Left kidney (tissue), 2 donors: ENCODE results near the gene TNS1. TPM values are rescaled to one million over a fixed set of nuclear protein-coding genes. Genes with fewer than 3 reads are reported as not detected.

Experiments used
- DNase-seq: peaks from one replicate; pipeline ENCODE4 v3.0.0-alpha.2; 2013
- polyA plus RNA-seq: library from polyadenylated mRNA; unstranded; fragments of 120-200 nt; gene quantifications from one replicate; pipeline ENCODE4 v1.2.1, GENCODE V29; 2013; ENCODE audit not compliant: insufficient read length

The TNS1 gene
- polyA plus RNA-seq, 1 donor, result 64.9 TPM

DNA sequence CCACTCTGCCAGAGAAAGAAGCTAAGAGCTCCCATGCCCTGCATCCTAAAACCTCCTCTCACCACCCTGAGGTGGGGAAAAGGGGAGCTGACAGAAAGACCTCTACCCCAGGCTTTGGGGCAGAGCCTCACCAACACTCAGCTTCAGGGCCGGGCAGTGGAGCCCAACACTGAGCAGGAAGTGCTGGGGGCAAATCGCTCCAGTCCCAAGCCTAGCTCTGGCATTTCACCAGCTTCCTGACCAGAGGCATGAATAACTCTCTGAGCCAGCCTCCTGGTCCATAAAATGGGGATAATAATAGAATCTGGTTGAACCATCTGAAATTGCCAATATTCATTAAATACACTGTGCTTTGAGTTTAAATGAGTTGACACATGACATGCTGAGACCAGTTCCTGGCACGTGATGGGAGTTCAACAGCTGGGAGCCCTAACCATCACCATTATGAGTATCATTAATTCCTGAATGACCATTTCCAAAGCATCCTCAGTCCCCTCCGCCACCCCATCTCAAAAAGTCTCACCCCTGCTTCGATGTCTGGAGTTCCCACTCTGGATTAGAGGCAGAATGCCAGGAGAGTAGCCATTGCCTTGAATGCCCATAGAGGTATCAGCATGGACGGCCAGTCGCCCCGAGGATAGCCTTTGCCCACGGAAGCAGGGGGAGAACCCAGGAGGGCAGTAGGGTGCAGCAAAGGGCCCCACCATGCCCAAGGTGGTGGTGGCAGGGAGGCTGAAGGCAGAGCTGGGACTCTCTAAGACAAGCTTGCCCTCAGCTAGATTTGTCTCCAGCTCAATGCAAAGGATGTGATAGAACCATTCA is 153.4 kb downstream of the TNS1 start:
- DNase-seq, result no peak

DNA sequence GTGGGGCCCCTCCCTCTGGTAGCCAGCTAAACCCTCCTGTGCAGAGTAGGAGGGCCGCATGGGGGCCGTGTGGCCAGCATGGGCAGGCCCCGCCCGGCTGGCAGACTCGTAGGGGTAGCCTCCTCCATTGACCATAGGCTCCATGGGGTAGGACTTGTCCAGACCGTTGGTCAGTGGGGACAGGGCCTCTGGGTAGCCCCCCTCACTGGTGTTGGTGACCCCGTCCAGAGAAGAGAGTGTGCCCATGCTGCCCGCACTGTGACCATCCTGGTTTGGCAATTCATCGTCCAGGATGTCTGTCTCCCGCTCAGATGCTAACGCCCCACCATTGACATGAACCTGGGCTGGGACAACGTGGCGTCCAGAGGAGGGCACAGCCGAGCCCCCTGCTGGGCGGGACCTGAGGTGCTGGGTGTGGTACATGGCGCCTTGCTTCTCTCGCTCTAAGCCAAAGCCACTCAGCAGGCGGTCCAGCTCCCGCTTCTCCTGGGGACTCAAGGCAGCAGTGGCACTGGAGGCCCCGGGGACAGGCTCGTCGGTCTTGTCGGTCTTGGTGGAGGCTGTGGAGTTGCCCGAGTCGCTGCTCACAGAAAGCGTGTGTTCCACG is 154.3 kb downstream of the TNS1 start:
- DNase-seq, result no peak

DNA sequence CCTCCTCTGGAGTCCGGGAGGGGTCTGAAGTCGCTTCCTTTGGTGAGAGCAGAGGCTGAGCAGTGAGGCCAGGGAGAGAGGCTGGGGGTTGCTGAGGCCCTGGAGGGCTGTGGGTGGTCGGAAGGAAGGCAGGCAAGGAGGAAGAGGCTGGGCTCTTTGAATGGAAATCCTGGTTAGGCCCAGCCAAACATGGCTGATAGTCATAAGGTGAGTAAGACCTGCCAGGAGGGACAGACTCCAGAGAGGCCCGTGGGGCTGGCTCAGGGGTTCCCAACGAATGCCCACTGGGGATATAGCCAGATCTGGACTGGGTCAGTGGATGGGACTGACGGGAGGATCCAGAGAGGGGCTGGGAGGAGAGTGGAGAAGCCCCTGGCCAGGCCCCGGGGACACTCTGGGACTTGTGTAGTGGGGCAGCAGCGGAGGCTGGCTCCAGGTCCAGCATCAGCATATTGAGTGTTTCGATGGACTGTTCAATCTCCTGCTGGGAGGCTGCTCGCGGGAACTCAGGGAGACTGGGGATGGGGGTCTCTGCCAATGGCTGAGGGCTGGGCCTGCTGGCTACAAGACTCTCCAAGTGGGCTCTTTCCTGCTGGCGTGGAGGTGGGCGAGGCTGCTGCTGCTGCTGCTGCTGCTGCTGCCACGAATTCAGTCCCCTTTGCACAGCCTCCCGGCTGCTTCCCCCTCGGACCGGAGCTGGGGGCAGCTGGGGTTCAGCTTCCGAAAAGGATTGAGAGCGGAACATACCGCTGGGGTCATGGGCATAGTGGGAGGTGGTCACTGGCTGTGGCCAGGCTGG is 155.0 kb downstream of the TNS1 start:
- no peak for DNase-seq

DNA sequence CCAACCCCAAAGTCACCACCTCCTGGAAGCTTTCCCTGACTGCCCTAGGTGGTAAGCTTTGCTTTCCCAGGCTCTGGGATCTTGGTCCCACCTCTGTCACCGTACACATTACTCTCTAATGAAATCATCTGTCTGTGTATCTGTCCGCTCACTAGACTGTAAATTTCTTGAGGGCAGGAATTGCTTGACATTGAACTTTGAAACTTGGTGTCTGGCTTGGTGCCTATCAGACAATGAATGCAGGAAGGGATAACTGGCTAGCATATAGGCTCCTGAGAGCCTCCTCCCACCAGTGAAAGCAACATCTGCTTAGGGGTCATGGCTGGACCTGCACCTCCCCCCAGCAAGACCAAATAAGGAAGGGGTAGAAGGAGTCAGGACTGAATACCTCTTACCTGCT is 155.7 kb downstream of the TNS1 start:
- DNase-seq, result no peak

DNA sequence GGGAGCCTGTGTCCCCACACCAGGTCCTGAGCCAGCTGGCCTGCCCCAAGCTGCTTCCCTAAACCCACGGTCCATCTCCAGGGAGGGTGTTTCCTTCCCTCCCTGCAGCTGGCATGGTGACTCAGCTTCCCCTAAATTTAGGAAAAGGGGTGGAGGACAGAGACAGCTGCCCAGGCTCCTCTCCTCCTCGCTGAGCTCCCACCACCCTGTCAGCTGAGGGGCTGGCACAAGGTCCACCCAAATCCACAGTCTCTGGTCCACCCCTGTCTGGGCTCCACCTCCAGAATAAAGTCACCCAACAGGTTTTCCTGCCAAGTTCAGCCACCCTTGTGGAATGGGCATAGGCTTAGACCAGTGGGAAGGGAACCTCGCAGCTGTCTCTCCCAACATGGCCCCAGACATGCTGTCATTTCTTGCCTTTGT is 156.5 kb downstream of the TNS1 start:
- DNase-seq, result no peak

DNA sequence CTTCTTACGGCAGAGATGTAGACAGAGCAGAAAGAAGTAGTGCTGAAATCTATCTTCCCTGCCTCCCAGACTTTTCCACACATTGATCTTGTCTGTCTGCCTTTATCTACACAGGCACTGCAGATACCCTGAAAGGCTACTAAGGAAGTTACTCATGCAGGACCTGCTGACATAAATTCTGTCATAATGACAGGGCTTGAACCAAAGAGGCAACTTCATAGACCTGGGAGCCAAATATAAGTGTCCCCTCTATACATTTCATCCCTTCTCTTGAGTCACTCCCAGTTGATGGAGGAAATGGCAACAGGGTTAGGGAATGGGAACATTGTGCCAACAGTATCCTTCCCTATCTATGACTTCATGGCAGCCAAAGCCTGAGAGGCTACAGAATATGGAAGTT is 157.5 kb downstream of the TNS1 start:
- DNase-seq, result no peak

DNA sequence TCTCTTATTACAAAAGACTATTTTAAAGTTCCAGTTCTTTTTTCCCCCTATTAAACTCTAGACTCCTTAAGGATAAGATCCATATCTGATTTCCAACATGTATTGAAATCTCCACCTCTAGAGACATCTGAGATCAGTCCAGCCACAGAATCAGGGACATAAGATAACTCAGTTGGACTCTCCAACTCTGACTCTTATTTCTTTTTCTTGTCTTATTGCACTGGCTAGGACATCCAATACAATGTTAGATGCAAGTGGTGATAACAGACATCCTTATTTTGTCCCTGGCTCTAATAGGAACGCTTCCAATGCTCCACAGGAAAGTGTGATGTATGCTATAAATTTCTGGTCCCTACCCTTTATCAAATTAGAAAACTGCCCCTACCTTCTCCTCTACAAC is 158.1 kb downstream of the TNS1 start:
- no peak for DNase-seq

DNA sequence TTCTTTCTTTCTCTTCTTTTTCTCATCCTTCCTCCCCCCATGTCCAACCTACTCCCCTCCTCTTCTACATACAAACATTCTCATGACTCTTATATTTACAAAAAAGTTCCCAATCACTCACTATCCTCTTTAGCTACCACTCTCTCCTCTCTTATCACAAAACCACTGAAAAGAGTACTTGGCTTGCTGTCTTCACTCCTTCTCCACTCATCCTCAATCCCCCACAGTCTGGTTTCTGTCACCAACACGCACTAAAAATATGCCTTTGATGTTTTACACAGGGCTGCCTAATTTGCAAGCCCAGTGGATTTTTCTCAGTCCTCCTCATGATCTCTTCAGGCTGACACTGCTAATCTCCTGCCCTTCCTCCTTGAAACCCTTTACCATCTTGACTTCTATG is 159.5 kb downstream of the TNS1 start:
- no peak for DNase-seq

DNA sequence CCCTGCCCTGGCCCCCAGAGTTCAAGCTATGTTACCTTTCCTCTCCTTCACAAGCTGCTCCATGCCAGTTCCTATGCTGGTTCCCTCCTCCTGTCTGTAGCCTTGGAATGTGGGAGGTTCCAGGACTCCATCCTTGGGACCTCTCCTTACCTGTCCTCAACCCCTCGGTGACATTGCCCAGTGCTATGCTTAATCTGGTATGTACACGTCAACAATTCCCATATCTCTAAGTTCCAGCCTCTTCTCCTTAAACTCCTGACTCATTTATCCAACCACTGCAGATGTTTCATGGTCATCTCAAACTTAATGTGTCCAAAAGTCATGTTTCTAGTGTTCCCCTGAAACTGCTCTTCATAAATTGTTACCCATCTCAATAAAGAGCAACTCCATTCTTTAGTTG is 160.8 kb downstream of the TNS1 start:
- DNase-seq, result no peak

GRCh38 chr2:217840522-217840921 is 162.3 kb downstream of the TNS1 start:
- no peak for DNase-seq

DNA sequence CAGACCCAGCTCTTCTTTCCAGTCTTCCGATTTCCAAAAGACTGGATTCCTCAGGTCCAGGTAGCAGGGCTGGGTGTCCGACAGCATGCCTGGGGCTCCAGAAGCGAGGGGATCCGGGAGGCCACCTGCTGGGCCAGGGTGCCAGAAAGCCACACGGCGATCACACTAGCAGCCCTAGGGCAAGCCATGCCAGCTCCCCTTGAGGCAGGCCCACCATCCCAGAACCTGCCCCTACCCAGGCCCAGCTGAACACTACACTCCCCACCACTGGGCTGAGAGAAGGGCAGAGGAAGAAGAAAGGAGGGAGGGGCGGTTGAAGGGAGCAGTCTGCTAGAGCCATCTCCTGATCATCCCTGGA is 163.1 kb downstream of the TNS1 start:
- no peak for DNase-seq

- no peak for DNase-seq
Observed at GRCh38 chr2:217839073-217839749, 163.6 kb downstream of the TNS1 start.

DNA sequence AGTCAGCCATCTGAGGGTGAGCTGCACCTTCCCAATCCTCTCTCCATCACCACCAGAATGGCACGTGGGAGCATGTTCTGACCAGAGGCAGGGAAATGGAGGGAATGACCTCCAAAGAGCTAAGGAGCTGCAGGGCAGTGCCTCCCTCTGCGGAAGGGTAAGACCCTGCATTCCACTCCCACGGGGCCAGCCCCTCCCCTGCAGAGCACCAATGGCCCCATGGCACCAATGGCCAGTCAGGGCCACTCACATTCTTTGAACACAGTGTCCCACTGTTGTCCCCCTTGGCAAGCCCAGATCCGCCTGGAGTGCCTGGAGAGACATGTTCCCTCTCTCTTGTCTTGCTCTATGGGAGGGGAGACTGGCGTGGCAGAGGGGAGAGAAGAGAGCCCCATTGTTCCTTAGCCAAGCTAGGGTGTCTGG is 164.4 kb downstream of the TNS1 start:
- no peak for DNase-seq

DNA sequence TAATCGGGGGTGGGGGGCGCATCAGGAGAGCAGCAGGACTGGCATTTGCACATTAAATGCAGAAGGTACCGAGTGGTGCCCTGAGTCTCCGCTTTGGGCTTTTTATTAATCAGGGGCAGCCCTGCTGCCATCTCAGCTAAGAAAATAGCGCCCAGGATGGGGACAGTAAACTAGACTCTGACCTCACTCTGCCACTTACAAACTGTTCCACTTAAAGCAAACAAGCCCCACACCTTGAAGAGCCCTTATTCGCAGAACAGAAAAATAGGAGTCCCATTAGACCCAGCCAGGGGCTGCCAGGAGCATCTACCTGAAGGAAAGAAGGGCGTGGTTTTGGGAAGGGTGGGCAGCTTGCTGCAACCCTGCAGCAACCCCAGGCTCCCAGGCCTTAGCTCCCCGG is 165.3 kb downstream of the TNS1 start:
- DNase-seq, result no peak

DNA sequence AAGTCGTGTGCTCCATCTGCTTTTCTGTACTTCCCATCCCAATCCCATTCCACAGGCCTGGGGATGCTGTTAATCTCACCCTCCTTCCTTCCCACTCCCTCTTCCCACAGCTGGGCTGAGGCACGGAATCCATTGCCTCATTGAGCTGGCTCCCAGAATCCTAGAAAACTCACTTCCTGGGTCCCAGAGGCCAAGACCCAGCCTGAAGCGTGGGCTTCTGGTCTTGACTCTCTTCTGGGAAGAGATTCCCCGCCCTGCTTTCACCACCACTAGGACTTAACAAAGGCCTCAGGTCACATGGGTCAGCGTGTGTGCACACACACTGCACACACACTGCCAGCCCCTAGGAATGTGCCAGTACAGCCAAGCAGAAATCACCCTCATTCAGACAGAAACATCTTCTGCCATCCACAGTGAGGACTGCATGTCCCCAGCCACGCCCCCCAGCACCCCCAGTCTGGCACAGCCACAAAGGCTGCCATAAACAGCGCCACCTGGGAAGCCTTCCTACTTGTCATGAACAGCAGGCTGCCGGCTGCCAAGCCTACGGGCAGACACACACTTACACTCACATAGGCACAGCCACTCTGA is 165.8 kb downstream of the TNS1 start:
- no peak for DNase-seq

DNA sequence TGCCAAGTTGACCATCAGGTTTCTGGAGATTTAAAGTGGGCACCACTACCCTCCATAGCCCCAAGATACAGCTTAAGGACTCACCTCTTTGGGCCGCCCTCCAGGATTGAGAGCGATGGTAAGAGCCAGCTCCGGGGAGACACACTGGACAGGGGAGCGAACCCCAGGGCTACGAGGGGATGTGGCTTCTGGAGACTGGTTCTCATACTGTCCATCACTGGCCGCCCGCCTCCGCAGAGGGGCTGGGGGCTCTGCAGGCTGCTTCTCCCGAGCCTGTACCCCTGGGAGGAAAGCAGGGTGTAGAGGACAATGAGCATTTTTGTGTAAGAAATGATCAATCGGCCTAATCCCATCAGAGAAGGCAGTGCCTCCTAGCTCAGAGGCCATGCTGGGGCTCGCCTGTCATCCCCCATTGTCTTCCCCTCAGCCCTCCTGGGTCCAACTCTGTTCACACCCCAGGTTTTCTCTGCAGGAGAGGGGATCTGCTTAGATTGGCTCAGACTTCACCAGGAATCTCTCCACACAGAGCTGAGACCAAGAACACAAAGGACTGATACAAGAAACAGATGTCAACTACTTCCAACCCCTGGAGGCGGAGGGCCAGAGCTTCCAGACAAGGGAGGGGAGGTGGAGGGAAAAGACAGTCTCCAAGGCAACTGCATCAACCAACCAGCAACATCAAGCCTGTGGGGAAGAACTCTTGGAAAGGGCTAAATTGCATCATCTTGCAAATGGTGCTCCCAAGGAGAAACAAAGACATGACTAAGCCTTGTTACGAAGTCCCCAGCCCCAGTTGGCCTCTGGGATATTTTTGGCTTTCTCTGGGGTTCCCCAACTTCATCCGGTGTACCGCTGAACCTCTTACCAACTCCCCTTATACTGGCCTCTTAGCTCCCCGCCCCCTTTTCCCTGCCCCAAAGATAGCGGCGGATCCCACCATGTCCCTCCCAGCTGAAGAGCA is 166.6 kb downstream of the TNS1 start:
- no peak for DNase-seq

DNA sequence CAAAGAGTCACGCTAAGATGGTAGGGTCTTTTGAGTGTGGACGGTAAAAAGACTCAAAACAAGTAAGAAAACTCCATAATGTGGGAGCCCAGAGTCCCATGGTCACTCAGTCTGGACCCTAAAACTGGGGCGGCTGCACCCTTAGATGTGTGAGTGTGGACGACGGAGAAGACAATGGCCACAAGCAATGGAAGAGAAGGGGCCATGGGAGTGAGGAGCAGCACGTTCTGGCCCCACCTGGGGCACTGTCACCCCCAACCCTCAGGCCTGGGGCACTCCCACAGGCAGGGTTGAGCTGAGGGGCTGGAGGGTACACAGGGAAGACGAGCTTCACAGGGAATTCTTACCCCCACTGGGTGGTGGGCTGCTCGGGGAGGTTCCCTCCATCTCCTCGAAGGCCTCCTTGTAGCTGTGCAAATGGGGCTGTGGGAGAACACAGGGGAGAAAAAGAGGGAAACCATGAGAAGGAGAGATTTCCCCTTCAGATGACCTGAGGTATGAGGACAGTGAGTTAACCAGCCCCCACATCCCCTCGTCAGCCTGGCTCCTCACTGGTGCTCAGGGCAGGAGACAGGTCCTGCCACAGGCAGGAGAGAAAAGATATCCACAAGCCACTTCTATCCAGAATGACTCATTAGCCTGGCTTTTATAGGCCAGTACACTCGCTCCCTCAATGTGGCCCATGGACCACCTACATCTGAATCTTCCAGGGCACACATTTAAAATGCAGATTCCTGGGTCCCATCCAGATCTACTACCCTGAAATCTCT is 167.9 kb downstream of the TNS1 start:
- DNase-seq, result no peak

GRCh38 chr2:217834057-217834620 is 168.7 kb downstream of the TNS1 start:
- DNase-seq, result no peak

GRCh38 chr2:217833439-217833838 is 169.4 kb downstream of the TNS1 start:
- DNase-seq, result no peak

- DNase-seq, result no peak
Observed at GRCh38 chr2:217832987-217833386, 169.8 kb downstream of the TNS1 start.
